ENCODE data around the gene CAMTA2. TPM values are rescaled to one million over a fixed set of nuclear protein-coding genes. Genes with fewer than 3 reads are reported as not detected.

CAMTA2 gene
- total RNA-seq, 1 donor from 2014 or later: 42.3 TPM

DNA sequence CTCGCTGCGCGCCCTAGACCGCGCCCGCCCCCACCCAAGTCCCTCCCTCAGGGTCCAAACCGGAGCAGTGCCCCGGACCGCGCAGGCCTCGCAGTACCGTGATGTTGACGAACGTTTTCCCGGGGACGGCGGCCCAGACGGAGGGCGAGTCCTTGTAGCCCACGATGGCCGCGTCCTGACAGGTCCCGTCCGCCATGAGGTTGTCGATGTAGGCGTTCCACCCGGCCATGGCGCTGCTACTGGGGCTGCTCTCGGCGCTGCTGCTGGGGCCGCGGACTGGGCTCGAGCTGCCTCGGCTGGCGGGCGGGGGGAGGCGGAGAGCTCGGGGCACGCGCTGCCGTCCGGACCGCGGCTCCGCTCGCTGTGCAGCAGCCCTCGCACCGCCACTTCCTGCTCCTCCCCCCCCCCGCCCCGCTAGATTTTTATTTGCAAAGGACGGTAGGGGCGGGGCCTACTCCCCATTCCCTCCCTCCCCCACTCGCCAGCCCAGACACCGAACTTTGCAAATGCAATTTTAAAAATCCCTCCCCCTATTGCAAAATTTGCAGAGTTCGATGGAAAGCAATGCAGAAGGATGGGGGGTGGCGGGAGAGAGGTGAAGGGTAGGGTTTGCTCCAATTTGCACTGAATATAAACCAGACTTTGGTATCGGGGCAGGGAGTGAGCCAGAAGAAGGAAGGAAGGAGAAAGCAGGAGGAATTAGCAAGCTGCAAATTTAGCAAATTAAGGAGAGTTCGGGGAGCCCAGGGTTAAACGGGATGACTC lies 39.1 kb downstream of the CAMTA2 start, which contains the start of gene PFN1:
Gene PFN1, minus strand, starts transcription at position 365 of the 765 bp plus-strand sequence. Its CDS starts 136 bp downstream, at position 229.
- Mint-ChIP-seq H3K27ac (ENCODE audit: unreplicated experiment) (peak within 1 kb of the TSS; percentile 94), H3K4me3 (ENCODE audit: unreplicated experiment) (peak within 1 kb of the TSS; percentile 96), H3K27me3 (ENCODE audit: unreplicated experiment) (peaks cover 26% of the 10 kb centered on the region), H3K36me3 (ENCODE audit: low read depth, unreplicated experiment) (peaks cover 20% of the 10 kb centered on the region), H3K4me1 (ENCODE audit: unreplicated experiment) (peaks cover 40% of the 10 kb centered on the region), H3K9me3 (ENCODE audit: unreplicated experiment) (no peaks in the 10 kb centered on the region)
- TF ChIP-seq CTCF (IDR thresholded peaks at IDR 0.05; ENCODE audit: unreplicated experiment): no peak
- peak; percentile 78 for DNase-seq (ENCODE audit: low spot score)

DNA sequence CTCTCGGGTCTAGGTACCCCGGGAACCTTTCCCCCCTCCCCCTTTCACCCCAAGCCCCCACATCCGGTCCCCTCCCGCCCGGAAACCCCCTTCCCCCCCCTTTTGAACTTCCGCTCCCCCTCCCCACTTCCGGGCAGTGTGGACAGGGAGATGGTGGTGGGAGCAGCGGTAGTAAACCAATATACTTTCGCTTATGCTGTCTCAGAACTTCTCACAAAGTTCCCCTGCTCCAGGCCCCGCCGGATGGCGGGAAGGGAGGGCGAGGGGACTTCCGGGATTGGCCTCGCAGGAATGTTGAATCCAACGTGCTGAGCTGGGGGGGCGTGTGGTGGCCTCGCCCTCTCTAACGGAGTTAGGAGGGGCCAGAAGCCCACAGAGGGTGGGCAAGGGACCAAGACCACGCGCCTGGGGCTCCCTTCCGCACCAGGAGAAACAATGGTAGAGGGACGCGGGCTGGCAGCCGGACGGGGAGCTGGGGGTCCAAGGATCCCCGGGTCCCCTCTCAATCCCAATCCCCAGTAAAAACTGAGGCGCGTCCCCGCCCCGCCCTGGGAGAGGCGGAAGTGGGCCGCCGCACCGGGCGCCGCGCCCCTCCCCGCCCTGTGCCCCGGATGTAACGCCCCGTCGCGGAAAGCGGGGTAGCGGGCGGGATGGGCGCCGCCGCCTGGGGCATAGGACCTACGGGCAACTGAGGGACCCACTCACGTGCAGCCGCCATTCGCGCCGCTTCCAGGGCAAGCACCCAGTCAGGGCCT lies 39.9 kb downstream of the CAMTA2 start:
- peaks cover 36% of the 10 kb centered on the region for H3K4me1 Mint-ChIP-seq (ENCODE audit: unreplicated experiment)
- H3K27me3 Mint-ChIP-seq (ENCODE audit: unreplicated experiment): peaks cover 28% of the 10 kb centered on the region

DNA sequence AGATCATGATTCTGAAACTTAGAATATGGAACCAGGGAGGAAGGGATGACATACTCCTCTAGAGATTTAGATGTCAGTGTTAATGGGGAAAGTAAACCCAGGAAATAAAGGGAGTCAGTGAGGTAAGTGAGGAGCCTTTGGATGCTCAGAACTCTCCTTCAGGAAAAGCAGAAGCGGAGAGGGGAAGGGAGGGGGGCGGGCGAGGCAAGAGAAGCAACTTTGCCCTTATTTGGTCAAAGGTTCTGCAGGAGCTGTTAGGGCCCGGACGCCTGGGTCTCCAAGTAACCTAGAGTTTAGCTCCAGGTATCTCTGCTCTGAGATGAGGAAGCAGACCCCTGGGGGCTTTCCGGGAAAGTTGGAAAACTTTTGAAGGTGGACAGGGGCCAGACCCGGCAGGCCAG lies 40.5 kb downstream of the CAMTA2 start:
- H3K4me3 Mint-ChIP-seq (ENCODE audit: unreplicated experiment): peak overlapping the region; percentile 96
- peak overlapping the region; percentile 91 for H3K27ac Mint-ChIP-seq (ENCODE audit: unreplicated experiment)
- peaks cover 30% of the 10 kb centered on the region for H3K27me3 Mint-ChIP-seq (ENCODE audit: unreplicated experiment)
- no peaks in the 10 kb centered on the region for H3K9me3 Mint-ChIP-seq (ENCODE audit: unreplicated experiment)
- H3K4me1 Mint-ChIP-seq (ENCODE audit: unreplicated experiment): peaks cover 37% of the 10 kb centered on the region
- no peak for TF ChIP-seq CTCF (IDR thresholded peaks at IDR 0.05; ENCODE audit: unreplicated experiment)
- DNase-seq (ENCODE audit: low spot score): no peak
- H3K36me3 Mint-ChIP-seq (ENCODE audit: low read depth, unreplicated experiment): peaks cover 28% of the 10 kb centered on the region

More for the DNA sequence above, 39.9 kb downstream of the CAMTA2 start:
- DNase-seq (ENCODE audit: low spot score): peak; percentile 54
- H3K27ac Mint-ChIP-seq (ENCODE audit: unreplicated experiment): peak overlapping the region; percentile 94
- no peak for TF ChIP-seq CTCF (IDR thresholded peaks at IDR 0.05; ENCODE audit: unreplicated experiment)
- peaks cover 26% of the 10 kb centered on the region for H3K36me3 Mint-ChIP-seq (ENCODE audit: low read depth, unreplicated experiment)
- no peaks in the 10 kb centered on the region for H3K9me3 Mint-ChIP-seq (ENCODE audit: unreplicated experiment)
- peak overlapping the region; percentile 96 for H3K4me3 Mint-ChIP-seq (ENCODE audit: unreplicated experiment)

GRCh38 chr17:4946312-4946976 lies 41.0 kb downstream of the CAMTA2 start:
- H3K4me1 Mint-ChIP-seq (ENCODE audit: unreplicated experiment): peaks cover 42% of the 10 kb centered on the region
- no peak for TF ChIP-seq CTCF (IDR thresholded peaks at IDR 0.05; ENCODE audit: unreplicated experiment)
- H3K9me3 Mint-ChIP-seq (ENCODE audit: unreplicated experiment): no peaks in the 10 kb centered on the region
- DNase-seq (ENCODE audit: low spot score): no peak
- H3K36me3 Mint-ChIP-seq (ENCODE audit: low read depth, unreplicated experiment): peaks cover 28% of the 10 kb centered on the region
- H3K27me3 Mint-ChIP-seq (ENCODE audit: unreplicated experiment): peaks cover 30% of the 10 kb centered on the region
- H3K4me3 Mint-ChIP-seq (ENCODE audit: unreplicated experiment): peak overlapping the region; percentile 96
- H3K27ac Mint-ChIP-seq (ENCODE audit: unreplicated experiment): peak overlapping the region; percentile 91

Measured in endothelial cell (in vitro differentiated cells).